H1 (cell line): ENCODE results near the gene CCDC33. TPM values are rescaled to one million over a fixed set of nuclear protein-coding genes. Genes with fewer than 3 reads are reported as not detected.

Experiments
- BCL11A ChIP-seq, 2 experiments: IDR thresholded peaks; one replicate each; pipeline ENCODE4 v1.6.1; 2011; ENCODE audit warnings: low read depth in 2 of 2, low read length in 2 of 2, mild to moderate bottlenecking in 2 of 2
- CBX8 ChIP-seq: fragments of 300-800, 300-1000 bp; sonication (generic); IDR thresholded peaks from 2 replicates; pipeline ENCODE4 v1.7.1; 2016; ENCODE audit warnings: low read depth, low read length, borderline replicate concordance
- RBBP5 ChIP-seq: IDR thresholded peaks from 2 replicates; pipeline ENCODE4 v1.7.1; 2012; ENCODE audit warnings: low read depth, mild to moderate bottlenecking, inconsistent platforms, low read length, moderate library complexity, borderline replicate concordance
- TAF1 ChIP-seq: IDR thresholded peaks from 2 replicates; pipeline ENCODE4 v1.6.1; 2011; ENCODE audit warnings: mild to moderate bottlenecking, low read depth, low read length
- polyA plus RNA-seq, 7 experiments: library from polyadenylated mRNA; depleted of rRNA in 3 of 7; stranded (reverse) in 5 of 7; unstranded in 2 of 7; fragments of >200 nt in 5 of 7; fragments of 200-250 nt in 2 of 7; gene quantifications; 1 replicate in 5 of 7; 2 replicates in 1 of 7; 4 replicates in 1 of 7; pipeline versions ENCODE4 v1.2.1 to v1.2.3, GENCODE V29; 2011 to 2013; ENCODE audit warnings: missing spikeins in 2 of 7, mixed read lengths in 2 of 7
- total RNA-seq: library from RNA; stranded (reverse); fragmentation: NEBNext Ultra II Directional; extraction: Animal tissue kit (Norgen Biotek cat#: 25700); gene quantifications from 2 replicates; pipeline ENCODE4 v1.2.1, GENCODE V29; 2021

The CCDC33 gene
- total and polyA plus RNA-seq, 2 of the 8 experiments (the other 6 are each of a cell fraction or from before 2014, with no cell fraction given), result 2.0 to 2.7 TPM

DNA sequence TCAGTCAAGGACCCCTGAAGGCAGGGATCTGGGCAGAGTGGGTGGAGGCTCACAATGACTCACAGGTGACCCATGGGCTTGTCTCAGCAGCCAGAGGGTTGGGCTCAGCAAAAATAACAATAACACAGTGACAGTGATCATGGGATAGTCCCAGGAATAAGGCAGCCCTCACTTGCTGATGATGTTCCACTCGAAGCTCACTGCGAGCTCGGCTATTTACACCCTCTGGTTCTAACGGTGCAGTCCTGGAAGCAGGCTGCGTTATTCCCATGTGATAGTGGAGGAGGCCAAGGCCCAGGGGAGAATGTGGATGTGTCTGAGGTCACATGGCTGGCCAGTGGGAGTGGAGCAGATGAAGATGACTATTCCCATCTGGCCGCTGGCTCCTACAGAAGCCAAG lies 16.2 kb downstream of the CCDC33 start (continued):
- TF ChIP-seq BCL11A (IDR thresholded peaks at IDR 0.05; ENCODE audit: low read depth in 2 of 2, low read length in 2 of 2), result no peak
- no peak for TF ChIP-seq TAF1
- TF ChIP-seq CBX8, result no peak
- TF ChIP-seq RBBP5, result no peak
